GM18861 (cell line): Measurements from ENCODE around the gene HS3ST5.
"Not testable (repeated sequence)": the region's sequence is repeated elsewhere in the genome, so short reads cannot be mapped to it uniquely, and the experiment has no call there.

ENCODE experiments used
- ATAC-seq: cut with Tn5 transposase; IDR thresholded peaks from one replicate; pipeline ENCODE4 v1.9.1; 2021; ENCODE audit not compliant: unreplicated experiment

Gene HS3ST5

GRCh38 chr6:114101255-114101654 lies 241.6 kb downstream of the HS3ST5 start:
- ATAC-seq = no peak

GRCh38 chr6:114100215-114100994 lies 242.4 kb downstream of the HS3ST5 start:
- ATAC-seq = no peak

GRCh38 chr6:114096561-114097172 lies 246.2 kb downstream of the HS3ST5 start:
- ATAC-seq = peak; percentile 62

GRCh38 chr6:114092943-114093342 lies 249.9 kb downstream of the HS3ST5 start:
- no peak for ATAC-seq

- ATAC-seq = no peak
These were observed 252.2 kb downstream of the HS3ST5 start for GRCh38 chr6:114090626-114091025.

GRCh38 chr6:114087496-114087895 lies 255.3 kb downstream of the HS3ST5 start:
- ATAC-seq = no peak

GRCh38 chr6:114085211-114085610 lies 257.6 kb downstream of the HS3ST5 start:
- no peak for ATAC-seq

- ATAC-seq = no peak
These were observed 258.4 kb downstream of the HS3ST5 start for GRCh38 chr6:114084327-114084890.

- no peak for ATAC-seq
These were observed 259.6 kb downstream of the HS3ST5 start for GRCh38 chr6:114083251-114083650.

GRCh38 chr6:114081730-114082129 lies 261.1 kb downstream of the HS3ST5 start:
- no peak for ATAC-seq

- no peak for ATAC-seq
These were observed 261.8 kb downstream of the HS3ST5 start for GRCh38 chr6:114080891-114081510.

- ATAC-seq = not testable (repeated sequence)
These were observed 262.4 kb downstream of the HS3ST5 start for GRCh38 chr6:114080410-114080809.

- ATAC-seq = no peak
These were observed 267.0 kb downstream of the HS3ST5 start for GRCh38 chr6:114075777-114076176.

GRCh38 chr6:114075300-114075699 lies 267.5 kb downstream of the HS3ST5 start:
- no peak for ATAC-seq

GRCh38 chr6:114068771-114069170 lies 274.1 kb downstream of the HS3ST5 start:
- no peak for ATAC-seq

- ATAC-seq = no peak
These were observed 274.7 kb downstream of the HS3ST5 start for GRCh38 chr6:114068116-114068515.

GRCh38 chr6:114064862-114065261 lies 278.0 kb downstream of the HS3ST5 start:
- ATAC-seq = no peak

- no peak for ATAC-seq
These were observed 278.9 kb downstream of the HS3ST5 start for GRCh38 chr6:114063956-114064355.

GRCh38 chr6:114062199-114062598 lies 280.6 kb downstream of the HS3ST5 start:
- ATAC-seq = no peak

GRCh38 chr6:114061741-114062140 lies 281.1 kb downstream of the HS3ST5 start:
- no peak for ATAC-seq

- no peak for ATAC-seq
These were observed 281.7 kb downstream of the HS3ST5 start for GRCh38 chr6:114061116-114061515.

GRCh38 chr6:114058435-114058834 lies 284.4 kb downstream of the HS3ST5 start:
- no peak for ATAC-seq
